ENCODE measurements around the gene SRGAP3.

SRGAP3 gene

DNA sequence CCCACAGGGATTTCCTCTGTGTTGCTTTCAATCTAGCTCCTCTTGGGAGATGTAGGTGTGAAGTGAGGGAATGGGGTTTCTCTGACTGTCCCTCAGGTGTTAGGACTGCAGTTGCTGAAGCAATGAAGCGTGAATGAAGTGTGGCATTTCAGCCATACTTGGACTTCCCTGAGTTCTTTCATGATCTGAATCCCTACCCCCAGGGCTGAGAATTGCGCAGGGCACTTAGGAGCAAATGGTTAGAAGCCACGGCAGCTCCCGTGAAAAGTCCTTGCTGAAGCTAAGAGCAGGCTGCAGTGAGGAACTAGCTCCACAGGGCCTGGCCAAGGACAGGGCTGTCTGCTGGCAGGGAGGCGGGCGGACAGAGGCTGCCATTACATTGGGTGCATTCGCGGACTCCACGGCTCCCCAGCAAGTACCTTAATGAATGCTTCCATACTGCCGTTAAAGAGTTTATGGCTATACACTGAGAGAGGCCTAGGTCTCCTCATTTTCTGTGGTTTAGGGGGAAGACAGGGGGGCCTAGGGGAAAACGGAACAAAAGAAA, 217.1 kb downstream of the SRGAP3 start:
- H3K27ac ChIP-seq: no peak overlapping the region
- no peaks in the 10 kb centered on the region for H4K20me1 ChIP-seq (ENCODE audit: insufficient read depth)
- no peaks in the 10 kb centered on the region for H3K36me3 ChIP-seq (ENCODE audit: insufficient read depth)
- no peak overlapping the region for H3K4me3 ChIP-seq (IDR thresholded peaks at IDR 0.05; ENCODE audit: insufficient read depth, low read depth, low read length)
- H2AFZ ChIP-seq (ENCODE audit: low read depth): no peak overlapping the region
- no peaks in the 10 kb centered on the region for H3K4me1 ChIP-seq (ENCODE audit: low read depth, poor library complexity, severe bottlenecking)
- TF ChIP-seq, protein P1, sequence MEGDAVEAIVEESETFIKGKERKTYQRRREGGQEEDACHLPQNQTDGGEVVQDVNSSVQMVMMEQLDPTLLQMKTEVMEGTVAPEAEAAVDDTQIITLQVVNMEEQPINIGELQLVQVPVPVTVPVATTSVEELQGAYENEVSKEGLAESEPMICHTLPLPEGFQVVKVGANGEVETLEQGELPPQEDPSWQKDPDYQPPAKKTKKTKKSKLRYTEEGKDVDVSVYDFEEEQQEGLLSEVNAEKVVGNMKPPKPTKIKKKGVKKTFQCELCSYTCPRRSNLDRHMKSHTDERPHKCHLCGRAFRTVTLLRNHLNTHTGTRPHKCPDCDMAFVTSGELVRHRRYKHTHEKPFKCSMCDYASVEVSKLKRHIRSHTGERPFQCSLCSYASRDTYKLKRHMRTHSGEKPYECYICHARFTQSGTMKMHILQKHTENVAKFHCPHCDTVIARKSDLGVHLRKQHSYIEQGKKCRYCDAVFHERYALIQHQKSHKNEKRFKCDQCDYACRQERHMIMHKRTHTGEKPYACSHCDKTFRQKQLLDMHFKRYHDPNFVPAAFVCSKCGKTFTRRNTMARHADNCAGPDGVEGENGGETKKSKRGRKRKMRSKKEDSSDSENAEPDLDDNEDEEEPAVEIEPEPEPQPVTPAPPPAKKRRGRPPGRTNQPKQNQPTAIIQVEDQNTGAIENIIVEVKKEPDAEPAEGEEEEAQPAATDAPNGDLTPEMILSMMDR (conservative IDR thresholded peaks at IDR 0.05; ENCODE audit: low read depth, low read length): no peak
- no peaks in the 10 kb centered on the region for H3K27me3 ChIP-seq (ENCODE audit: insufficient read depth, low read depth)
- no peaks in the 10 kb centered on the region for H3K79me2 ChIP-seq (ENCODE audit: insufficient read depth, low read depth)
- no peak overlapping the region for H3K9ac ChIP-seq
- no peak overlapping the region for H3K4me2 ChIP-seq

DNA sequence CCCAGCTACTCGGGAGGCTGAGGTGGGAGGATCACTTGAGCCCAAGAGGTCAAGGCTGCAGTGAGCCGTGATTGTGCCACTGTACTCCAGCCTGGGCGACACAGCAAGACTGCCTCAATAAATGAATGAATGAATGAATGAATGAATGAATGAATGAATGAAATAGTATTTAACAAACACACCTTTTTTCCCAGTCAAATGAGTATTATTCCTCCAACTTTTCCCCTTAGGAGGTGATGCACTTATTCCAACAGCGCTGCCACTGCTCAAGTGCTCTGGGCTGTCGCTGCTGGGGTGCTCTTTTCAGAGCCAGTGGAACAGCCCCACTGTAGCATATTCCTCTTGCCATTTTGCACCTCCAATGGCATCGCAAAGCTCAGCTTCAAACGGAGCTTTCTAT, 219.4 kb downstream of the SRGAP3 start:
- Histone ChIP-seq H3K79me2 (ENCODE audit: insufficient read depth, low read depth) (no peaks in the 10 kb centered on the region), H3K9ac (no peak overlapping the region), H3K4me2 (no peak overlapping the region), H3K4me1 (ENCODE audit: low read depth, poor library complexity, severe bottlenecking) (no peaks in the 10 kb centered on the region), H3K4me3 (IDR thresholded peaks at IDR 0.05; ENCODE audit: insufficient read depth, low read depth, low read length) (no peak overlapping the region), H2AFZ (ENCODE audit: low read depth) (no peak overlapping the region), H3K36me3 (ENCODE audit: insufficient read depth) (no peaks in the 10 kb centered on the region), H3K27ac (no peak overlapping the region), H3K27me3 (ENCODE audit: insufficient read depth, low read depth) (no peaks in the 10 kb centered on the region), H4K20me1 (ENCODE audit: insufficient read depth) (no peaks in the 10 kb centered on the region)
- TF ChIP-seq, protein P1 (conservative IDR thresholded peaks at IDR 0.05; ENCODE audit: low read depth, low read length): no peak

DNA sequence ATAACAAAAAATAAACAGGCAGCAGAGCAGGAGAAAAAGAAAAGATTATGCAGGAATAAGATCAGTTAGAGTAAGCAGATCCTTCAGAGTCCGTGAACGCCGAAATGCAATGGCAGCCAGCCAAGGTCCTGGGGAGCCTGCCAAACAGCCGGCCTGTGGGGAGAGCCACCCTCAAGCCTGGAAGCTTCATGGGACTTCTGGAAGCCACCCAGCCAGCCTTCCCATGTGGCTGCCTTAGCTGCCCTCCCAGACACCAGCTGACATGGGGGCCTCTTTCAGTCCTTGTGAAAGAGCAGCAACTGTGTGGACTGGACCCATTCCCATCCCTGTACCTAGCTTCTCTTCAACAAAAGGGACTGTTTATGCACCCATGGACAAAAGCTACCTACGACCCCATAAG, 221.3 kb downstream of the SRGAP3 start:
- TF ChIP-seq, protein P1 (conservative IDR thresholded peaks at IDR 0.05; ENCODE audit: low read depth, low read length): no peak
- no peak overlapping the region for H3K4me3 ChIP-seq (IDR thresholded peaks at IDR 0.05; ENCODE audit: insufficient read depth, low read depth, low read length)
- H3K27ac ChIP-seq: no peak overlapping the region
- H3K4me1 ChIP-seq (ENCODE audit: low read depth, poor library complexity, severe bottlenecking): no peaks in the 10 kb centered on the region
- H3K9ac ChIP-seq: no peak overlapping the region
- no peaks in the 10 kb centered on the region for H4K20me1 ChIP-seq (ENCODE audit: insufficient read depth)
- no peaks in the 10 kb centered on the region for H3K36me3 ChIP-seq (ENCODE audit: insufficient read depth)
- no peaks in the 10 kb centered on the region for H3K79me2 ChIP-seq (ENCODE audit: insufficient read depth, low read depth)
- H3K27me3 ChIP-seq (ENCODE audit: insufficient read depth, low read depth): no peaks in the 10 kb centered on the region
- H2AFZ ChIP-seq (ENCODE audit: low read depth): no peak overlapping the region
- H3K4me2 ChIP-seq: no peak overlapping the region

DNA sequence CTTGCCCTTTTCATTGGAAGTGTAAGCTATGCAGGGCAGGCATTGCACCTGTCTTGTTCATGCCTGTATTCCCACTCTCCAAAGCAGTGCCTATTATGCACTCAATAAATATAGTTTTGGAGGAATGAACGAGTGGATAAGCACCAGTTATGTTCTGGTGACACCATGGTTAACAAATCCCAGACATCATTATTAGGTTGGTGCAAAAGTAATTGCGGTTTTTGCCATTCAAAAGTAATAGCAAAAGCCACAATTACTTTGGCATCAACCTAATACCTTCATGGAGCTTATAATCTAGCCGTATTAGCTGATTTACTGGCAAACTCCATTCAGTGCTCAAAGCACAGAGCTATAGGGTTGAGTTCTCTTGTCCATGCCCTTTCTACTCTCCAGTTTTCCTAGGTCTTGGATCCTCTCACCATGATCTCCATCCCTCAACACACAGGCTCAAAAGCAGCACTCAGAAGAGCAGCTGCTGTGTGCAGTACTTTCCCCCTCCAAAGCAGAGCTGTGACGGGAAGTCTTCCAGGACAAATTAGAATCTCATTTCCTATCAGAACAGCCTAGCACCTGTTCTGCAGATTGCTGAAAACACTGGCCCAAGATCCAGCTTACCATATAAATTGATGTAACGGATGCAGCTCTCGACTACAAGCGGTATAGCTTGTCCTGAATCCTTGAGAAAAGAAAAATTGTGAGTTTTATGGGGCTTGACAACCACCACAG, 223.0 kb downstream of the SRGAP3 start:
- Histone ChIP-seq H3K27ac (no peak overlapping the region), H4K20me1 (ENCODE audit: insufficient read depth) (no peaks in the 10 kb centered on the region), H3K4me2 (no peak overlapping the region), H3K4me3 (IDR thresholded peaks at IDR 0.05; ENCODE audit: insufficient read depth, low read depth, low read length) (no peak overlapping the region), H3K27me3 (ENCODE audit: insufficient read depth, low read depth) (no peaks in the 10 kb centered on the region), H3K4me1 (ENCODE audit: low read depth, poor library complexity, severe bottlenecking) (no peaks in the 10 kb centered on the region), H3K79me2 (ENCODE audit: insufficient read depth, low read depth) (no peaks in the 10 kb centered on the region), H3K9ac (no peak overlapping the region), H2AFZ (ENCODE audit: low read depth) (no peak overlapping the region), H3K36me3 (ENCODE audit: insufficient read depth) (no peaks in the 10 kb centered on the region)
- TF ChIP-seq, protein P1 (conservative IDR thresholded peaks at IDR 0.05; ENCODE audit: low read depth, low read length): no peak

Data from KMS-11 (cell line).